Measurements from ENCODE around the gene TNFRSF14. TPM values are rescaled to one million over a fixed set of nuclear protein-coding genes. Genes with fewer than 3 reads are reported as not detected.

Gene TNFRSF14
- total and polyA plus RNA-seq, 2 of the 13 experiments (the other 11 are each of a cell fraction or from before 2014, with no cell fraction given), result 11.9 to 49.9 TPM

DNA sequence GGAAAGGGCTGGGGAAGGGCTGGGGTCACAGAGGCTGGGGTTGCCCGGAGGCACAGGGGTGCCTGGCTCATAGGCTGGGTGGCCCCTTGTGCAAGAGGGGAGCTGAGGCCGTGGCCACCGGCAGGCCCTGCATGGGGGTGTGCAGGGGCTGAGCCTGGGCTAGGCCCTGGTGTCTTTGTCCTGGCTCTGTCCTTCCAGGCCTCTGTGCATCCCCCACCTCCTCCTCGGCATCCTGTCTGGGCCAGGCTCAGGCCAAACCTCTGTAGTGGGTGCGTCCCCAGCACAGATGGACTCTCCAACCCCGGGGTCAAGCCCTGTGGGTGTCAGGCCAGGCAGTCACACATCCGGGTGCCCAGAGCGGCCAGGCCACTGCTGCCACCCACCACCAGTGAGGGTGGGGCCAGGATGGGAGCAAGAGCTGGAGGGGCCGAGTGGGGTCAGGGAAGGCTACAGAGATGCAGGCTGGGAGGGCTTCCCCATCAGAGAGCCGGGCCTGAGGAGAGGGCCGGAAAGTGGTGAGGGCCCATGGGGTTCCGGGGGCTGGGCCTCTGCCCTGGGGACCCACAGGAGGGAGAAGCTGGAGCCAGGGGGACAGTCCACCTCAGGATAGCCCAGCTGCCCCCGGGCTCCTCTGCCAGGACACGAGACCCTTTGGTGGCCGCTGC is 49.1 kb upstream of the TNFRSF14 start:
- Histone ChIP-seq H3K4me2 (ENCODE audit: low read depth, low read length) (no peak overlapping the region), H3K27me3 (ENCODE audit: control insufficient read depth in 1 of 2, insufficient read depth in 2 of 2, low read length in 2 of 2) (peaks cover 12 to 32% of the 10 kb centered on the region in 2 experiments), H3K27ac (ENCODE audit: extremely low read length, insufficient read depth, low read length) (no peak overlapping the region), H3K79me2 (ENCODE audit: insufficient read depth, low read length) (no peaks in the 10 kb centered on the region), H4K20me1 (ENCODE audit: insufficient read depth, low read length) (no peaks in the 10 kb centered on the region), H2AFZ (ENCODE audit: low read length) (no peak overlapping the region), H3K36me3 (replicated peaks in 1 of 2; ENCODE audit: control insufficient read depth in 1 of 2, insufficient read depth in 2 of 2, low read length in 2 of 2) (peaks cover 10 to 27% of the 10 kb centered on the region in 2 experiments), H3K4me1 (ENCODE audit: insufficient read depth, low read length) (peaks cover 1% of the 10 kb centered on the region; the same call in 1 of the 2 replicates), H3K9ac (ENCODE audit: insufficient read depth, low read depth, low read length) (no peak overlapping the region), H3K4me3 (replicated peaks in 1 of 3; ENCODE audit: insufficient read depth in 1 of 3, low read depth in 2 of 3, low read length in 3 of 3) (no peak overlapping the region), H3K9me3 (ENCODE audit: low read length) (no peaks in the 10 kb centered on the region)
- in situ Hi-C loops (cut with HindIII; ENCODE audit: extremely low pct_ligation_motif_present, low pct_unique_long_range_greater_than_20kb), result loop anchor here (25.0 kb wide), 1 partner anchor 320 kb away; the partner anchor contains the start of gene FAAP20
- TF ChIP-seq, protein P1, sequence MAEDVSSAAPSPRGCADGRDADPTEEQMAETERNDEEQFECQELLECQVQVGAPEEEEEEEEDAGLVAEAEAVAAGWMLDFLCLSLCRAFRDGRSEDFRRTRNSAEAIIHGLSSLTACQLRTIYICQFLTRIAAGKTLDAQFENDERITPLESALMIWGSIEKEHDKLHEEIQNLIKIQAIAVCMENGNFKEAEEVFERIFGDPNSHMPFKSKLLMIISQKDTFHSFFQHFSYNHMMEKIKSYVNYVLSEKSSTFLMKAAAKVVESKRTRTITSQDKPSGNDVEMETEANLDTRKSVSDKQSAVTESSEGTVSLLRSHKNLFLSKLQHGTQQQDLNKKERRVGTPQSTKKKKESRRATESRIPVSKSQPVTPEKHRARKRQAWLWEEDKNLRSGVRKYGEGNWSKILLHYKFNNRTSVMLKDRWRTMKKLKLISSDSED (CRISPR knock-in tag; IDR thresholded peaks at IDR 0.05), result 0 out of 2 replicates have a peak, but pooled peaks have one; percentile 22
- TF ChIP-seq AGO2 (optimal IDR thresholded peaks at IDR 0.05; ENCODE audit: low read depth, low read length) (peak; percentile 91), ZC3H13 (CRISPR knock-in tag; IDR thresholded peaks at IDR 0.05) (peak; percentile 65), POLR2G (IDR thresholded peaks at IDR 0.05; ENCODE audit: low read depth, low read length) (peak; percentile 3; the same call in 1 of the 2 replicates), PAF1 (CRISPR knock-in tag; IDR thresholded peaks at IDR 0.05) (0 out of 2 replicates have a peak, but pooled peaks have one; percentile 39), FOXA1 (IDR thresholded peaks at IDR 0.05) (no peak), FOXA1 (CRISPR knock-in tag; IDR thresholded peaks at IDR 0.05) (no peak), HNRNPK (IDR thresholded peaks at IDR 0.05; ENCODE audit: low read depth, low read length, poor library complexity, severe bottlenecking) (peak; percentile 20)
- TF ChIP-seq, protein P2, sequence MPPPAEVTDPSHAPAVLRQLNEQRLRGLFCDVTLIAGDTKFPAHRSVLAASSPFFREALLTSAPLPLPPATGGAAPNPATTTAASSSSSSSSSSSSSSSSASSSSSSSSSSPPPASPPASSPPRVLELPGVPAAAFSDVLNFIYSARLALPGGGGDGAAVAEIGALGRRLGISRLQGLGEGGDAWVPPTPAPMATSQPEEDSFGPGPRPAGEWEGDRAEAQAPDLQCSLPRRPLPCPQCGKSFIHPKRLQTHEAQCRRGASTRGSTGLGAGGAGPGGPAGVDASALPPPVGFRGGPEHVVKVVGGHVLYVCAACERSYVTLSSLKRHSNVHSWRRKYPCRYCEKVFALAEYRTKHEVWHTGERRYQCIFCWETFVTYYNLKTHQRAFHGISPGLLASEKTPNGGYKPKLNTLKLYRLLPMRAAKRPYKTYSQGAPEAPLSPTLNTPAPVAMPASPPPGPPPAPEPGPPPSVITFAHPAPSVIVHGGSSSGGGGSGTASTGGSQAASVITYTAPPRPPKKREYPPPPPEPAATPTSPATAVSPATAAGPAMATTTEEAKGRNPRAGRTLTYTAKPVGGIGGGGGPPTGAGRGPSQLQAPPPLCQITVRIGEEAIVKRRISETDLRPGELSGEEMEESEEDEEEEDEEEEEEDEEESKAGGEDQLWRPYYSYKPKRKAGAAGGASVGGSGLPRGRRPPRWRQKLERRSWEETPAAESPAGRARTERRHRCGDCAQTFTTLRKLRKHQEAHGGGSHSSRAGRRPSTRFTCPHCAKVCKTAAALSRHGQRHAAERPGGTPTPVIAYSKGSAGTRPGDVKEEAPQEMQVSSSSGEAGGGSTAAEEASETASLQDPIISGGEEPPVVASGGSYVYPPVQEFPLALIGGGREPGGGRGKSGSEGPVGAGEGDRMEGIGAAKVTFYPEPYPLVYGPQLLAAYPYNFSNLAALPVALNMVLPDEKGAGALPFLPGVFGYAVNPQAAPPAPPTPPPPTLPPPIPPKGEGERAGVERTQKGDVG (CRISPR knock-in tag; IDR thresholded peaks at IDR 0.05; ENCODE audit: borderline replicate concordance), result no peak
- WGBS (ENCODE audit: low lambda C conversion rate), result 71% methylated on average over 13 of the region's 15 CpGs
- DNase-seq (ENCODE audit: low spot score) (no peak), FAIRE-seq (no peak), ATAC-seq (peak; percentile 9)
- intact Hi-C loops (cut with micrococcal nuclease; ENCODE audit: unreplicated experiment), result no loop called here
- POLR2A ChIA-PET, result interaction anchor here (1.0 to 1.1 kb wide), 2 partner anchors 18 to 39 kb away, joined by 3 to 4 read pairs; no protein-coding TSS in a partner anchor
- BruUV-seq (replicated peaks), result no TSS peak
- CTCF ChIA-PET (ENCODE audit: low intra/inter-chr PET ratio, low total read pairs), result no interaction called here

All from HepG2 (cell line).